ENCODE data around the gene CA12.

Gene CA12

DNA sequence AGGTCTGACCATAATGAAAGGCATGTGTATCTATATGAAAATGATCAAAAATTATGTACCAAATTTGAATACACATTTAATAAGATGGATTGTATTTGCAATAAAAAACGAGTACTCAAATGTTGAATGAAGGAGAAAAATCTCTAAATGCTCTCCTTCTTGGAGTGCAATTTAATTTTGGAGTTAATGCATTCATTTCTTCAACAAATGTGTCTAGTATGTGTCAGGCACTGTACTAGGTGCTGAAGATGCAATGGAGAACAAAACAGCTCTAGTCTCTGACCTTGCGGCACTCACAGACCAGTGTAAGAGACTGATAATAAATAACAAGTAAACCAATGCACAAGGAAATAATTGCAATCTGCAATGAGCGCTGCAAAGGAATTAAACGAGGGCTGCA, 28.8 kb downstream of the CA12 start:
- TF ChIP-seq, protein P1, sequence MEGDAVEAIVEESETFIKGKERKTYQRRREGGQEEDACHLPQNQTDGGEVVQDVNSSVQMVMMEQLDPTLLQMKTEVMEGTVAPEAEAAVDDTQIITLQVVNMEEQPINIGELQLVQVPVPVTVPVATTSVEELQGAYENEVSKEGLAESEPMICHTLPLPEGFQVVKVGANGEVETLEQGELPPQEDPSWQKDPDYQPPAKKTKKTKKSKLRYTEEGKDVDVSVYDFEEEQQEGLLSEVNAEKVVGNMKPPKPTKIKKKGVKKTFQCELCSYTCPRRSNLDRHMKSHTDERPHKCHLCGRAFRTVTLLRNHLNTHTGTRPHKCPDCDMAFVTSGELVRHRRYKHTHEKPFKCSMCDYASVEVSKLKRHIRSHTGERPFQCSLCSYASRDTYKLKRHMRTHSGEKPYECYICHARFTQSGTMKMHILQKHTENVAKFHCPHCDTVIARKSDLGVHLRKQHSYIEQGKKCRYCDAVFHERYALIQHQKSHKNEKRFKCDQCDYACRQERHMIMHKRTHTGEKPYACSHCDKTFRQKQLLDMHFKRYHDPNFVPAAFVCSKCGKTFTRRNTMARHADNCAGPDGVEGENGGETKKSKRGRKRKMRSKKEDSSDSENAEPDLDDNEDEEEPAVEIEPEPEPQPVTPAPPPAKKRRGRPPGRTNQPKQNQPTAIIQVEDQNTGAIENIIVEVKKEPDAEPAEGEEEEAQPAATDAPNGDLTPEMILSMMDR (IDR thresholded peaks at IDR 0.05; ENCODE audit: borderline replicate concordance, insufficient read depth, low read depth, low read length) = no peak
- H3K4me3 ChIP-seq (ENCODE audit: low read depth, low read length) = no peak overlapping the region

GRCh38 chr15:63351170-63351569, 30.5 kb downstream of the CA12 start:
- TF ChIP-seq, protein P1 (IDR thresholded peaks at IDR 0.05; ENCODE audit: borderline replicate concordance, insufficient read depth, low read depth, low read length) = no peak
- no peak overlapping the region for H3K4me3 ChIP-seq (ENCODE audit: low read depth, low read length)

GRCh38 chr15:63350178-63350621, 31.4 kb downstream of the CA12 start:
- TF ChIP-seq, protein P1 (IDR thresholded peaks at IDR 0.05; ENCODE audit: borderline replicate concordance, insufficient read depth, low read depth, low read length) = no peak

GRCh38 chr15:63349621-63350020, 32.0 kb downstream of the CA12 start:
- H3K4me3 ChIP-seq (ENCODE audit: low read depth, low read length) = no peak overlapping the region
- TF ChIP-seq, protein P1 (IDR thresholded peaks at IDR 0.05; ENCODE audit: borderline replicate concordance, insufficient read depth, low read depth, low read length) = no peak

More at GRCh38 chr15:63350178-63350621, 31.4 kb downstream of the CA12 start:
- no peak overlapping the region for H3K4me3 ChIP-seq (ENCODE audit: low read depth, low read length)

- TF ChIP-seq, protein P1 (IDR thresholded peaks at IDR 0.05; ENCODE audit: borderline replicate concordance, insufficient read depth, low read depth, low read length) = no peak
These were observed 32.5 kb downstream of the CA12 start for GRCh38 chr15:63349156-63349555.

GRCh38 chr15:63348392-63348791, 33.3 kb downstream of the CA12 start:
- H3K4me3 ChIP-seq (ENCODE audit: low read depth, low read length) = no peak overlapping the region
- TF ChIP-seq, protein P1 (IDR thresholded peaks at IDR 0.05; ENCODE audit: borderline replicate concordance, insufficient read depth, low read depth, low read length) = no peak

More at GRCh38 chr15:63349156-63349555, 32.5 kb downstream of the CA12 start:
- no peak overlapping the region for H3K4me3 ChIP-seq (ENCODE audit: low read depth, low read length)

GRCh38 chr15:63347074-63347857, 34.4 kb downstream of the CA12 start:
- H3K4me3 ChIP-seq (ENCODE audit: low read depth, low read length) = no peak overlapping the region
- TF ChIP-seq, protein P1 (IDR thresholded peaks at IDR 0.05; ENCODE audit: borderline replicate concordance, insufficient read depth, low read depth, low read length) = no peak
